SK-N-SH treated with all-trans-retinoic acid at 6 μM for 48 hours (cell line): ENCODE results near the gene TECTA.
"Not testable (repeated sequence)": the region's sequence is repeated elsewhere in the genome, so short reads cannot be mapped to it uniquely, and the experiment has no call there.

Source experiments
- ATAC-seq: fragments of 200-7000 bp; cut with Tn5 transposase; 3 replicates; pipeline ENCODE4 v1.9.1; 2020; ENCODE audit warnings: mild to moderate bottlenecking, moderate library complexity
- ARNTL ChIP-seq: fragments of 450-650 bp; formaldehyde crosslinking; IDR thresholded peaks from 2 replicates; pipeline ENCODE4 v1.5.0; 2020; ENCODE audit warnings: low read depth, mild to moderate bottlenecking, moderate library complexity, borderline replicate concordance
- BACH2 ChIP-seq: fragments of 250-450 bp; sonication (Bioruptor Pico); IDR thresholded peaks from 2 replicates; pipeline ENCODE4 v1.9.0; 2021; ENCODE audit warnings: mild to moderate bottlenecking, borderline replicate concordance
- CREB5 ChIP-seq: fragments of 250-450 bp; sonication (Bioruptor Pico); IDR thresholded peaks from 2 replicates; pipeline ENCODE4 v1.5.1; 2020; ENCODE audit warnings: low read depth, mild to moderate bottlenecking, moderate library complexity
- CSDC2 ChIP-seq: fragments of 250-450 bp; sonication (Bioruptor Pico); IDR thresholded peaks from 2 replicates; pipeline ENCODE4 v1.5.0; 2020; ENCODE audit warnings: mild to moderate bottlenecking, moderate library complexity
- CSRNP3 ChIP-seq: fragments of 250-450 bp; sonication (Bioruptor Pico); IDR thresholded peaks from 2 replicates; pipeline ENCODE4 v1.5.1; 2021; ENCODE audit warnings: mild to moderate bottlenecking, moderate library complexity
- ESRRG ChIP-seq: fragments of 250-450 bp; sonication (Bioruptor Pico); IDR thresholded peaks from 2 replicates; pipeline ENCODE4 v1.6.1; 2021; ENCODE audit warnings: mild to moderate bottlenecking
- GLIS3 ChIP-seq: fragments of 250-450 bp; sonication (Bioruptor Pico); IDR thresholded peaks from 2 replicates; pipeline ENCODE4 v1.5.0; 2020; ENCODE audit warnings: mild to moderate bottlenecking, moderate library complexity
- ISL1 ChIP-seq: fragments of 250-450 bp; sonication (Bioruptor Pico); IDR thresholded peaks from 2 replicates; pipeline ENCODE4 v2.1.2; 2022; ENCODE audit warnings: mild to moderate bottlenecking, moderate library complexity
- OSR1 ChIP-seq: fragments of 250-450 bp; sonication (Bioruptor Pico); IDR thresholded peaks from 2 replicates; pipeline ENCODE4 v1.8.0; 2022; ENCODE audit warnings: moderate library complexity, mild to moderate bottlenecking, inconsistent platforms
- PATZ1 ChIP-seq: fragments of 250-450 bp; sonication (Bioruptor Pico); IDR thresholded peaks from 2 replicates; pipeline ENCODE4 v1.8.0; 2020; ENCODE audit warnings: mild to moderate bottlenecking, moderate library complexity, borderline replicate concordance
- POU6F1 ChIP-seq: fragments of 250-450 bp; sonication (Bioruptor Pico); IDR thresholded peaks from 2 replicates; pipeline ENCODE4 v1.8.0; 2021; ENCODE audit warnings: low read depth, mild to moderate bottlenecking, moderate library complexity, borderline replicate concordance
- PPARA ChIP-seq: fragments of 250-450 bp; sonication (Bioruptor Pico); IDR thresholded peaks from 2 replicates; pipeline ENCODE4 v1.5.0; 2020; ENCODE audit warnings: mild to moderate bottlenecking, borderline replicate concordance
- RARB ChIP-seq: fragments of 250-450 bp; sonication (Bioruptor Pico); IDR thresholded peaks from 2 replicates; pipeline ENCODE4 v1.8.0; 2021; ENCODE audit warnings: mild to moderate bottlenecking, moderate library complexity
- SNAI2 ChIP-seq: fragments of 250-450 bp; sonication (Bioruptor Pico); IDR thresholded peaks from 2 replicates; pipeline ENCODE4 v1.5.0; 2020; ENCODE audit warnings: mild to moderate bottlenecking, moderate library complexity
- TCF4 ChIP-seq: fragments of 250-450 bp; sonication (Bioruptor Pico); IDR thresholded peaks from 2 replicates; pipeline ENCODE4 v1.8.0; 2021; ENCODE audit warnings: mild to moderate bottlenecking, moderate library complexity, borderline replicate concordance
- TSHZ2 ChIP-seq: fragments of 250-450 bp; sonication (Bioruptor Pico); IDR thresholded peaks from 2 replicates; pipeline ENCODE4 v1.5.0; 2020; ENCODE audit warnings: mild to moderate bottlenecking, moderate library complexity
- ZC3H10 ChIP-seq: fragments of 250-450 bp; sonication (Bioruptor Pico); IDR thresholded peaks from 2 replicates; pipeline ENCODE4 v1.5.1; 2021; ENCODE audit warnings: mild to moderate bottlenecking, moderate library complexity
- ZNF565 ChIP-seq: fragments of 450-650 bp; formaldehyde crosslinking; conservative IDR thresholded peaks from 2 replicates; pipeline ENCODE4 v1.5.0; 2020; ENCODE audit warnings: low read depth, mild to moderate bottlenecking, moderate library complexity
- ZNF70 ChIP-seq: fragments of 450-650 bp; formaldehyde crosslinking; IDR thresholded peaks from 2 replicates; pipeline ENCODE4 v1.5.0; 2020; ENCODE audit warnings: mild to moderate bottlenecking, moderate library complexity
- ZNF8 ChIP-seq: fragments of 450-650 bp; formaldehyde crosslinking; IDR thresholded peaks from 2 replicates; pipeline ENCODE4 v1.5.0; 2020; ENCODE audit warnings: mild to moderate bottlenecking, moderate library complexity

Gene TECTA

GRCh38 chr11:121161349-121161917 is 60.4 kb downstream of the TECTA start:
- ATAC-seq: no peak
- TF ChIP-seq CREB5 (CRISPR knock-in tag): no peak
- TF ChIP-seq ISL1: no peak
- TF ChIP-seq POU6F1 (CRISPR knock-in tag): no peak
- TF ChIP-seq CSRNP3 (CRISPR knock-in tag): no peak
- no peak for TF ChIP-seq ESRRG (CRISPR knock-in tag)
- TF ChIP-seq ZNF8: no peak
- TF ChIP-seq ARNTL (CRISPR knock-in tag): no peak
- no peak for TF ChIP-seq RARB
- no peak for TF ChIP-seq ZC3H10 (CRISPR knock-in tag)
- no peak for TF ChIP-seq SNAI2 (CRISPR knock-in tag)
- no peak for TF ChIP-seq CSDC2 (CRISPR knock-in tag)
- no peak for TF ChIP-seq TSHZ2 (CRISPR knock-in tag)
- TF ChIP-seq ZNF70: no peak
- no peak for TF ChIP-seq TCF4 (CRISPR knock-in tag)
- no peak for TF ChIP-seq BACH2 (CRISPR knock-in tag)
- TF ChIP-seq GLIS3 (CRISPR knock-in tag): no peak
- no peak for TF ChIP-seq PATZ1 (CRISPR knock-in tag)
- TF ChIP-seq OSR1 (CRISPR knock-in tag): no peak
- TF ChIP-seq ZNF565 (CRISPR knock-in tag): no peak

GRCh38 chr11:121163658-121164308 is 62.7 kb downstream of the TECTA start:
- ATAC-seq: no peak
- TF ChIP-seq OSR1 (CRISPR knock-in tag) (no peak), CSRNP3 (CRISPR knock-in tag) (no peak), ZNF8 (no peak), CSDC2 (CRISPR knock-in tag) (no peak), PATZ1 (CRISPR knock-in tag) (no peak), GLIS3 (CRISPR knock-in tag) (no peak), PPARA (CRISPR knock-in tag) (no peak), CREB5 (CRISPR knock-in tag) (no peak)

GRCh38 chr11:121177629-121178028 is 76.6 kb downstream of the TECTA start:
- ATAC-seq: not testable (repeated sequence)
